ENCODE results near the gene TMEM196.

GRCh38 chr7:19707240-19707639 is 66.2 kb downstream of the TMEM196 start:
- TF ChIP-seq CTCF (IDR thresholded peaks at IDR 0.05) (no peak), EP300 (IDR thresholded peaks at IDR 0.05) (no peak)

Data from upper lobe of left lung (tissue), 4 donors.